ENCODE measurements around the gene METTL5.
"Not testable (repeated sequence)": the region's sequence is repeated elsewhere in the genome, so short reads cannot be mapped to it uniquely, and the experiment has no call there.

METTL5 gene

DNA sequence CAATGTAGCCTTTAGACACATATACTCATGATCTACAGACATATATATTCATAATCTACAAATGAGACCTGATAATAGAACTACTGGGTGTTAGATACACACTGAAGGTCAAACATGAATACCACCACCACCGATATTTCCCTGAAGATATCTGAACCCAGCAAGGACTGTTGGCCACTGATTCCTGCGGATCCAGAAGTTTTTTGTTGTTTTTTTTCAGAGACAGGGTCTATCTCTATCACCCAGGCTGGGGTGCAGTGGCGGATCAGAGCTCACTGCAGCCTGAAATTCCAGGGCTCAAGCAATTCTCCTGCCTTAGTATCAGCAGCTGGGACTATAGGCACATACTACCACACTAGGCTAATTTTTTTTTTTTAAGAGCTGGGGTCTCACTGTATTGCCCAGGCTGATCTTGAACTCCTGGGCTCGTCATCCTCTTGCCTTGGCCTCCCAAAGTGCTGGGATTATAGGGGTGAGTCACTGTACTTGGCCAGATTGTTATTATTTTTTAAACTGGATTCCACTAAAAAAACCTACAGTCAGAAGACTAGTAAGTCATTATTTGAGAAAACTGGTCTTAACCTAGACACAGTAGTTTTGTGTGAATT lies 1.8 kb downstream of the METTL5 start:
- H3K27ac ChIP-seq = no peak overlapping the region
- TF ChIP-seq, protein P1, sequence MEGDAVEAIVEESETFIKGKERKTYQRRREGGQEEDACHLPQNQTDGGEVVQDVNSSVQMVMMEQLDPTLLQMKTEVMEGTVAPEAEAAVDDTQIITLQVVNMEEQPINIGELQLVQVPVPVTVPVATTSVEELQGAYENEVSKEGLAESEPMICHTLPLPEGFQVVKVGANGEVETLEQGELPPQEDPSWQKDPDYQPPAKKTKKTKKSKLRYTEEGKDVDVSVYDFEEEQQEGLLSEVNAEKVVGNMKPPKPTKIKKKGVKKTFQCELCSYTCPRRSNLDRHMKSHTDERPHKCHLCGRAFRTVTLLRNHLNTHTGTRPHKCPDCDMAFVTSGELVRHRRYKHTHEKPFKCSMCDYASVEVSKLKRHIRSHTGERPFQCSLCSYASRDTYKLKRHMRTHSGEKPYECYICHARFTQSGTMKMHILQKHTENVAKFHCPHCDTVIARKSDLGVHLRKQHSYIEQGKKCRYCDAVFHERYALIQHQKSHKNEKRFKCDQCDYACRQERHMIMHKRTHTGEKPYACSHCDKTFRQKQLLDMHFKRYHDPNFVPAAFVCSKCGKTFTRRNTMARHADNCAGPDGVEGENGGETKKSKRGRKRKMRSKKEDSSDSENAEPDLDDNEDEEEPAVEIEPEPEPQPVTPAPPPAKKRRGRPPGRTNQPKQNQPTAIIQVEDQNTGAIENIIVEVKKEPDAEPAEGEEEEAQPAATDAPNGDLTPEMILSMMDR (IDR thresholded peaks at IDR 0.05) = no peak
- no peak for TF ChIP-seq ZFX (IDR thresholded peaks at IDR 0.05; ENCODE audit: borderline replicate concordance)

- no peak overlapping the region for H3K27ac ChIP-seq
- TF ChIP-seq, protein P1 (IDR thresholded peaks at IDR 0.05) = no peak
- TF ChIP-seq ZFX (IDR thresholded peaks at IDR 0.05; ENCODE audit: borderline replicate concordance) = no peak
Observed at GRCh38 chr2:169822036-169822435, 2.7 kb downstream of the METTL5 start.

- not testable (repeated sequence) for H3K27ac ChIP-seq
Observed at GRCh38 chr2:169820101-169820500, 4.6 kb downstream of the METTL5 start.

- no peak overlapping the region for H3K27ac ChIP-seq
- TF ChIP-seq ZFX (IDR thresholded peaks at IDR 0.05; ENCODE audit: borderline replicate concordance) = no peak
- TF ChIP-seq, protein P1 (IDR thresholded peaks at IDR 0.05) = no peak
Observed at GRCh38 chr2:169819106-169819505, 5.6 kb downstream of the METTL5 start.

DNA sequence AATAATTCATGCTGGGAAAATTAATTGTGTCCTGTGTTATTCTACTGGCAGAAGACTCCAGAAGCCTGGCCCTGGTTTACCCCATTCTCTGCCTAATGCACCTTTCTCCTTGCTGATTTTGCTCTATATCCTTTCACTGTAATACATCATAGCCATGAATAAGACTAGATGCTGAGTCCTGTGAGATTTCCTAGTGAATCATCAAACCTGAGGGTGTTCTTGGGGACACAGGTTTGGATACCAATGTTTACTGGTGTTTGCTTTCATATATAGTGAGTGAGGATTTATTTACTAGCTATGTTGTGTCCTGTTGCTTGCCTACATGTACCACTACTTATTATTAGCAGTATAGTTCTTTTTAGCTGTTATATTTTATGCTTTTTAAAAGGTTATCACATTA lies 6.5 kb downstream of the METTL5 start:
- TF ChIP-seq ZFX (IDR thresholded peaks at IDR 0.05; ENCODE audit: borderline replicate concordance) = no peak
- TF ChIP-seq, protein P1 (IDR thresholded peaks at IDR 0.05) = no peak
- H3K27ac ChIP-seq = no peak overlapping the region

DNA sequence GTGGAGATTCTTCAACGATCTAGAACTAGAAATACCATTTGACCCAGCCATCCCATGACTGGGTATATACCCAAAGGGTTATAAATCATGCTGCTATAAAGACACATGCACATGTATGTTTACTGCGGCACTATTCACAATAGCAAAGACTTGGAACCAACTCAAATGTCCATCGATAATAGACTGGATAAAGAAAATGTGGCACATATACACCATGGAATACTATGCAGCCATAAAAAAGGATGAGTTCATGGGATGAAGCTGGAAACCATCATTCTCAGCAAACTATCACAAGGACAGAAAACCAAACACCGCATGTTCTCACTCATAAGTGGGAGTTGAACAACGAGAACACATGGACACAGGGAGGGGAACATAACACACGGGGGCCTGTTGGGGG lies 7.3 kb downstream of the METTL5 start:
- not testable (repeated sequence) for H3K27ac ChIP-seq

DNA sequence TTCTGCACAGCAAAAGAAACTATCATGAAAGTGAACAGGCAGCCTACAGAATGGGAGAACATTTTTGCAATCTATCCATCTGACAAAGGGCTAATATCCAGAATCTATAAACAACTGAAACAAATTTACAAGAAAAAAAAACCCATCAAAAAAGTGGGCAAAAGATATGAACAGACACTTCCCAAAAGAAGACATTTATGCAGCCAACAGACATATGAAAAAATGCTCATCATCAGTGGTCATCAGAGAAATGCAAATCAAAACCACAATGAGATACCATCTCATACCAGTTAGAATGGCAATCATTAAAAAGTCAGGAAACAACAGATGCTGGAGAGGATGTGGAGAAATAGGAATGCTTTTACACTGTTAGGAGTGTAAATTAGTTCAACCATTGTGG lies 7.7 kb downstream of the METTL5 start:
- H3K27ac ChIP-seq = not testable (repeated sequence)

- H3K27ac ChIP-seq = no peak overlapping the region
- TF ChIP-seq, protein P1 (IDR thresholded peaks at IDR 0.05) = no peak
- no peak for TF ChIP-seq ZFX (IDR thresholded peaks at IDR 0.05; ENCODE audit: borderline replicate concordance)
Observed at GRCh38 chr2:169815849-169816248, 8.9 kb downstream of the METTL5 start.

GRCh38 chr2:169808221-169808620 lies 16.5 kb downstream of the METTL5 start:
- no peak for TF ChIP-seq ZFX (IDR thresholded peaks at IDR 0.05; ENCODE audit: borderline replicate concordance)
- TF ChIP-seq, protein P1 (IDR thresholded peaks at IDR 0.05) = no peak
- no peak overlapping the region for H3K27ac ChIP-seq
